SK-N-SH (cell line): ENCODE results near the gene SMARCD2. TPM values are rescaled to one million over a fixed set of nuclear protein-coding genes. Genes with fewer than 3 reads are reported as not detected.

ENCODE experiments used
- CTCF ChIA-PET: fragments of 300-600, 350-600 bp; formaldehyde crosslinking; extraction: SDS; loops from one replicate; lab custom pipeline; 2021; lab: Yijun Ruan, JAX
- POLR2A ChIA-PET: fragments of 350-600 bp; sonication (Branson Sonifier 250); formaldehyde crosslinking; extraction: SDS; loops from one replicate; lab custom pipeline; 2020; ENCODE audit warnings: antibody characterized with exemption, inconsistent platforms; lab: Yijun Ruan, JAX
- DNase-seq: peaks from one replicate; pipeline ENCODE4 v3.0.0; 2012
- H2AFZ ChIP-seq: fragments of 200-600 bp; sonication (generic); 2 replicates; pipeline ENCODE4 v1.8.1; 2016; ENCODE audit warnings: antibody characterized with exemption, mild to moderate bottlenecking, low read depth
- H3F3A ChIP-seq: fragments of 200-600 bp; sonication (generic); replicated peaks from 2 replicates; pipeline ENCODE3; 2016; ENCODE audit warnings: antibody characterized with exemption, mild to moderate bottlenecking; ENCODE audit not compliant: insufficient read depth
- H3K27ac ChIP-seq, 2 experiments: fragments of 200-500 bp in 1 of 2; fragments of 200-600 bp in 1 of 2; sonication (Bioruptor generic) in 1 of 2; sonication (generic), shearing (Covaris generic) in 1 of 2; 2 replicates each; pipeline versions ENCODE4 v1.5.1 to v1.6.1; 2014 to 2016; ENCODE audit warnings: low read depth in 2 of 2, inconsistent platforms in 1 of 2, low read length in 1 of 2, mild to moderate bottlenecking in 1 of 2, mixed read lengths in 1 of 2
- H3K27me3 ChIP-seq: fragments of 200-600 bp; sonication (generic), shearing (Covaris generic); 2 replicates; pipeline ENCODE4 v1.6.1; 2016; ENCODE audit warnings: mixed run types; ENCODE audit not compliant: insufficient read depth
- H3K36me3 ChIP-seq, 2 experiments: fragments of 200-500 bp in 1 of 2; fragments of 200-600 bp in 1 of 2; sonication (Bioruptor generic) in 1 of 2; sonication (generic) in 1 of 2; replicated peaks in 1 of 2; 2 replicates each; pipeline versions ENCODE3 to v1.5.1; 2014 to 2016; ENCODE audit warnings: low read length in 1 of 2, mild to moderate bottlenecking in 1 of 2; ENCODE audit not compliant: insufficient read depth in 2 of 2, control insufficient read depth in 1 of 2
- H3K4me1 ChIP-seq, 2 experiments: fragments of 200-500 bp in 1 of 2; fragments of 200-600 bp in 1 of 2; sonication (Bioruptor generic) in 1 of 2; sonication (generic), shearing (Covaris generic) in 1 of 2; 2 replicates each; pipeline versions ENCODE4 v1.5.1 to v1.6.1; 2014 to 2016; ENCODE audit warnings: low read depth in 1 of 2, low read length in 1 of 2, mixed run types in 1 of 2; ENCODE audit not compliant: insufficient read depth in 2 of 2, control insufficient read depth in 1 of 2
- H3K4me2 ChIP-seq: fragments of 200-600 bp; sonication (generic), shearing (Covaris generic); 2 replicates; pipeline ENCODE4 v1.6.1; 2017; ENCODE audit warnings: mixed run types
- H3K4me3 ChIP-seq, 2 experiments: fragments of 200-500 bp in 1 of 2; fragments of 200-600 bp in 1 of 2; sonication (Bioruptor generic) in 1 of 2; sonication (generic), shearing (Covaris generic) in 1 of 2; 2 replicates each; pipeline versions ENCODE4 v1.5.1 to v1.8.1; 2014 to 2016; ENCODE audit warnings: low read depth in 2 of 2, inconsistent platforms in 1 of 2, low read length in 1 of 2, mild to moderate bottlenecking in 1 of 2, mixed read lengths in 1 of 2, moderate library complexity in 1 of 2
- H3K79me2 ChIP-seq: fragments of 200-600 bp; sonication (generic); 2 replicates; pipeline ENCODE4 v1.8.1; 2017; ENCODE audit warnings: mild to moderate bottlenecking; ENCODE audit not compliant: insufficient read depth
- H3K9ac ChIP-seq: fragments of 200-600 bp; sonication (generic); 2 replicates; pipeline ENCODE4 v1.6.1; 2017; ENCODE audit warnings: mixed run types
- H3K9me2 ChIP-seq: fragments of 200-600 bp; sonication (generic); 2 replicates; pipeline ENCODE4 v1.6.1; 2017; ENCODE audit warnings: mixed run types
- H3K9me3 ChIP-seq: fragments of 200-600 bp; sonication (generic); 2 replicates; pipeline ENCODE4 v1.6.1; 2017; ENCODE audit warnings: mixed run types, mild to moderate bottlenecking, moderate library complexity
- H4K20me1 ChIP-seq: fragments of 200-600 bp; sonication (generic); 2 replicates; pipeline ENCODE4 v1.6.1; 2017; ENCODE audit warnings: mild to moderate bottlenecking, mixed run types; ENCODE audit not compliant: insufficient read depth
- ELF1 ChIP-seq: IDR thresholded peaks from 2 replicates; pipeline ENCODE4 v1.4.0; 2012
- EZH2phosphoT487 ChIP-seq: fragments of 200-600 bp; sonication (generic); IDR thresholded peaks from 2 replicates; pipeline ENCODE4 v1.6.1; 2017; ENCODE audit warnings: low read depth, mixed run types, mild to moderate bottlenecking, antibody characterized with exemption, moderate library complexity, borderline replicate concordance
- FOXJ3 ChIP-seq: sonication (generic); formaldehyde crosslinking; IDR thresholded peaks from 2 replicates; pipeline ENCODE4 v1.5.1; 2020; ENCODE audit warnings: mild to moderate bottlenecking, missing genetic modification reagents
- FOXM1 ChIP-seq: IDR thresholded peaks from 2 replicates; pipeline ENCODE4 v1.4.0; 2012; ENCODE audit warnings: low read depth, mild to moderate bottlenecking
- GABPA ChIP-seq: IDR thresholded peaks from 2 replicates; pipeline ENCODE4 v1.4.0; 2012; ENCODE audit warnings: low read depth, mild to moderate bottlenecking
- MEF2A ChIP-seq: IDR thresholded peaks from 2 replicates; pipeline ENCODE4 v1.4.0; 2012; ENCODE audit warnings: low read depth, borderline replicate concordance
- NFIC ChIP-seq: IDR thresholded peaks from 2 replicates; pipeline ENCODE4 v1.4.0; 2012; ENCODE audit warnings: borderline replicate concordance
- POLR2AphosphoS5 ChIP-seq: IDR thresholded peaks from 2 replicates; pipeline ENCODE4 v1.6.1; 2012; ENCODE audit warnings: low read depth, low read length
- RCOR1 ChIP-seq: fragments of 150-350 bp; IDR thresholded peaks from 2 replicates; pipeline ENCODE4 v1.6.1; 2017; ENCODE audit warnings: antibody characterized with exemption, low read length
- RXRA ChIP-seq: IDR thresholded peaks from 2 replicates; pipeline ENCODE4 v1.4.0; 2012; ENCODE audit warnings: low read depth, mild to moderate bottlenecking, borderline replicate concordance
- SIN3A ChIP-seq: IDR thresholded peaks from 2 replicates; pipeline ENCODE4 v1.6.1; 2012; ENCODE audit warnings: low read depth, mild to moderate bottlenecking, low read length, moderate library complexity, borderline replicate concordance
- SMC3 ChIP-seq: IDR thresholded peaks from 2 replicates; pipeline ENCODE4 v1.6.1; 2012; ENCODE audit warnings: low read depth, low read length, improper control_type of control experiment
- TCF12 ChIP-seq: IDR thresholded peaks from 2 replicates; pipeline ENCODE4 v1.4.0; 2012
- TEAD4 ChIP-seq: IDR thresholded peaks from 2 replicates; pipeline ENCODE4 v1.4.0; 2012; ENCODE audit warnings: mild to moderate bottlenecking, borderline replicate concordance; ENCODE audit not compliant: insufficient read depth
- polyA plus RNA-seq, 3 experiments: library from polyadenylated mRNA; depleted of rRNA; stranded (reverse); fragments of >200 nt; gene quantifications; 2 replicates each; pipeline ENCODE4 v1.2.3, GENCODE V29; 2012
- TF ChIP-seq, protein P1 (sequence below): IDR thresholded peaks from 2 replicates; pipeline ENCODE4 v1.4.0; 2012; ENCODE audit warnings: low read depth
- TF ChIP-seq, protein P2 (sequence below): IDR thresholded peaks from 2 replicates; pipeline ENCODE4 v1.4.0; 2012; ENCODE audit warnings: low read depth, borderline replicate concordance
- TF ChIP-seq, protein P3 (sequence below): IDR thresholded peaks from 2 replicates; pipeline ENCODE4; 2012

The SMARCD2 gene
- polyA plus RNA-seq, 1 of the 3 experiments (the other 2 are of a cell fraction) = 89.1 TPM

DNA sequence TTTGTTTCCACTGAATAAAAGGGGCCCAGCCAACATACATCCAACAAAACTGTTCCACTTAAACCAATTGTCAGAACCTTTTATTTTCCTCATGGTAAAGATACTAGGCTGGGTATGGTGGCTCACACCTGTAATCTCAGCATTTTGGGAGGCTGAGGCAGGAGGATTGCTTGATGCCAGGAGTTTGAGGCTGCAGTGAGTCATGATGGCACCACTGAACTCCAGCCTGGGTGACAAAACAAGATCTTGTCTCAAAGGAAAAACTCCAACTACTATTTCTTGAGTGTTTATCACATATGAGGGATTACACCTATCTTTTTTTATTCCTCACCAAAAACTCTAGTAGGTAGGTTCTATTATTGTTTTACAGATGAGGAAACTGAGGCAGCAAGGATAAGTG is 19.9 kb downstream of the SMARCD2 start:
- H3K9me3 ChIP-seq = no peaks in the 10 kb centered on the region
- peaks cover 56% of the 10 kb centered on the region for H3F3A ChIP-seq
- H3K79me2 ChIP-seq = peaks cover 39% of the 10 kb centered on the region
- ChIA-PET CTCF (interaction anchor here (2.8 kb wide), 1 partner anchor 10 kb away, joined by 9 read pairs; no protein-coding TSS in a partner anchor), POLR2A (interaction anchor here (1.2 to 1.9 kb wide), 3 partner anchors 12 to 21 kb away, joined by 3 to 4 read pairs (median 4); no protein-coding TSS in a partner anchor)
- H3K4me3 ChIP-seq = no peak overlapping the region
- H3K9ac ChIP-seq = no peak overlapping the region
- H3K27ac ChIP-seq = no peak overlapping the region
- H3K27me3 ChIP-seq = no peaks in the 10 kb centered on the region
- peaks cover 6 to 18% of the 10 kb centered on the region in 2 experiments; a peak in 2 of 4 replicates for H3K4me1 ChIP-seq
- peaks cover 77 to 81% of the 10 kb centered on the region in 2 experiments for H3K36me3 ChIP-seq
- peaks cover 22% of the 10 kb centered on the region; the same call in 1 of the 2 replicates for H4K20me1 ChIP-seq
- DNase-seq = no peak
- TF ChIP-seq RCOR1 = no peak
- TF ChIP-seq RXRA = no peak
- TF ChIP-seq NFIC = no peak
- TF ChIP-seq TEAD4 = no peak
- TF ChIP-seq SMC3 = no peak
- TF ChIP-seq, protein P1, sequence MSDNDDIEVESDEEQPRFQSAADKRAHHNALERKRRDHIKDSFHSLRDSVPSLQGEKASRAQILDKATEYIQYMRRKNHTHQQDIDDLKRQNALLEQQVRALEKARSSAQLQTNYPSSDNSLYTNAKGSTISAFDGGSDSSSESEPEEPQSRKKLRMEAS = no peak
- TF ChIP-seq POLR2AphosphoS5 = no peak
- no peak for TF ChIP-seq TCF12
- no peak for TF ChIP-seq GABPA
- no peak for TF ChIP-seq FOXM1
- TF ChIP-seq EZH2phosphoT487 = no peak
- TF ChIP-seq, protein P2, sequence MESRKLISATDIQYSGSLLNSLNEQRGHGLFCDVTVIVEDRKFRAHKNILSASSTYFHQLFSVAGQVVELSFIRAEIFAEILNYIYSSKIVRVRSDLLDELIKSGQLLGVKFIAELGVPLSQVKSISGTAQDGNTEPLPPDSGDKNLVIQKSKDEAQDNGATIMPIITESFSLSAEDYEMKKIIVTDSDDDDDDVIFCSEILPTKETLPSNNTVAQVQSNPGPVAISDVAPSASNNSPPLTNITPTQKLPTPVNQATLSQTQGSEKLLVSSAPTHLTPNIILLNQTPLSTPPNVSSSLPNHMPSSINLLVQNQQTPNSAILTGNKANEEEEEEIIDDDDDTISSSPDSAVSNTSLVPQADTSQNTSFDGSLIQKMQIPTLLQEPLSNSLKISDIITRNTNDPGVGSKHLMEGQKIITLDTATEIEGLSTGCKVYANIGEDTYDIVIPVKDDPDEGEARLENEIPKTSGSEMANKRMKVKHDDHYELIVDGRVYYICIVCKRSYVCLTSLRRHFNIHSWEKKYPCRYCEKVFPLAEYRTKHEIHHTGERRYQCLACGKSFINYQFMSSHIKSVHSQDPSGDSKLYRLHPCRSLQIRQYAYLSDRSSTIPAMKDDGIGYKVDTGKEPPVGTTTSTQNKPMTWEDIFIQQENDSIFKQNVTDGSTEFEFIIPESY = no peak
- no peak for TF ChIP-seq SIN3A
- TF ChIP-seq FOXJ3 (CRISPR knock-in tag) = no peak
- no peak for TF ChIP-seq ELF1
- TF ChIP-seq, protein P3, sequence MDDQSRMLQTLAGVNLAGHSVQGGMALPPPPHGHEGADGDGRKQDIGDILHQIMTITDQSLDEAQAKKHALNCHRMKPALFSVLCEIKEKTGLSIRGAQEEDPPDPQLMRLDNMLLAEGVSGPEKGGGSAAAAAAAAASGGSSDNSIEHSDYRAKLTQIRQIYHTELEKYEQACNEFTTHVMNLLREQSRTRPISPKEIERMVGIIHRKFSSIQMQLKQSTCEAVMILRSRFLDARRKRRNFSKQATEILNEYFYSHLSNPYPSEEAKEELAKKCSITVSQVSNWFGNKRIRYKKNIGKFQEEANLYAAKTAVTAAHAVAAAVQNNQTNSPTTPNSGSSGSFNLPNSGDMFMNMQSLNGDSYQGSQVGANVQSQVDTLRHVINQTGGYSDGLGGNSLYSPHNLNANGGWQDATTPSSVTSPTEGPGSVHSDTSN = no peak
- TF ChIP-seq MEF2A = no peak
- H2AFZ ChIP-seq = no peak overlapping the region
- H3K9me2 ChIP-seq = no peaks in the 10 kb centered on the region
- H3K4me2 ChIP-seq = no peak overlapping the region
